ENCODE results near the gene FRMD5.

The FRMD5 gene

GRCh38 chr15:43966646-43967045, 228.4 kb downstream of the FRMD5 start:
- H3K79me2 ChIP-seq (ENCODE audit: insufficient read depth, low read length): no peaks in the 10 kb centered on the region
- H3F3A ChIP-seq (ENCODE audit: insufficient read depth): no peaks in the 10 kb centered on the region
- H3K9ac ChIP-seq (ENCODE audit: low read length): no peak overlapping the region
- H3K4me3 ChIP-seq (ENCODE audit: insufficient read depth, low read length, poor library complexity, severe bottlenecking): no peak overlapping the region
- TF ChIP-seq CTCF (IDR thresholded peaks at IDR 0.05; ENCODE audit: insufficient read depth, low read length, poor library complexity, severe bottlenecking) (no peak), EZH2phosphoT487 (conservative IDR thresholded peaks at IDR 0.05; ENCODE audit: low read length) (no peak)
- H3K9me3 ChIP-seq (ENCODE audit: insufficient read depth, low read length): no peaks in the 10 kb centered on the region
- H4K20me1 ChIP-seq (ENCODE audit: low read depth, low read length): no peaks in the 10 kb centered on the region
- no peak overlapping the region for H3K27ac ChIP-seq (ENCODE audit: low read depth, low read length)
- no peaks in the 10 kb centered on the region for H3K27me3 ChIP-seq (ENCODE audit: low read length)
- no peaks in the 10 kb centered on the region for H3K36me3 ChIP-seq (ENCODE audit: low read length)
- H2AFZ ChIP-seq (ENCODE audit: low read depth, low read length, severe bottlenecking): no peak overlapping the region
- no peak overlapping the region for H3K4me2 ChIP-seq (ENCODE audit: low read depth, low read length, poor library complexity, severe bottlenecking)
- no peaks in the 10 kb centered on the region for H3K9me2 ChIP-seq (replicated peaks; ENCODE audit: insufficient read depth, low read length)

DNA sequence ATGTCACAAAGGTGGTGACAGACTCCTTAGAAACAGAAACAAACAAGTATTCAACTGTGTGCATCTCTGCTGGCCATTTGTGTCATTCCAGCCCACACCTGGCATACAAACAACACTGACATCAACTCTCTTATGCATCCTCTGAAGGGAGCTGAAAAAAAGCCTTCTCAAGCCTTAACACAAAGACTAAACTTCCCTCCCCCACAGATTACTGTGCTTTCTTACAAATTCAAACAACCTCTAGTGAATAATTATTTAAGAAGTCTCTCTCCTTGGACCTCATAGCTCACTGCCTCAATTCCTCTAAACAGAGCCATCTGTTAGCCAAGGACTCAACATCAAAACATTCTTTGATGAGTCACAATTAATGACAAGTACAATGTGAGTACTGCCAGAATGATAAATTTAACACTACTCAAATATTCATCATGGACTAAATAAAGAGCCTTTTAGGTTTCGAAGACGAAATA, 236.2 kb downstream of the FRMD5 start:
- H3K36me3 ChIP-seq (ENCODE audit: low read length): no peaks in the 10 kb centered on the region
- no peaks in the 10 kb centered on the region for H3K9me2 ChIP-seq (replicated peaks; ENCODE audit: insufficient read depth, low read length)
- no peaks in the 10 kb centered on the region for H3K27me3 ChIP-seq (ENCODE audit: low read length)
- H3K4me2 ChIP-seq (ENCODE audit: low read depth, low read length, poor library complexity, severe bottlenecking): no peak overlapping the region
- H2AFZ ChIP-seq (ENCODE audit: low read depth, low read length, severe bottlenecking): no peak overlapping the region
- H3K9ac ChIP-seq (ENCODE audit: low read length): no peak overlapping the region
- H3F3A ChIP-seq (ENCODE audit: insufficient read depth): no peaks in the 10 kb centered on the region
- H3K9me3 ChIP-seq (ENCODE audit: insufficient read depth, low read length): no peaks in the 10 kb centered on the region
- H3K4me3 ChIP-seq (ENCODE audit: insufficient read depth, low read length, poor library complexity, severe bottlenecking): no peak overlapping the region
- H3K79me2 ChIP-seq (ENCODE audit: insufficient read depth, low read length): no peaks in the 10 kb centered on the region
- no peaks in the 10 kb centered on the region for H4K20me1 ChIP-seq (ENCODE audit: low read depth, low read length)
- H3K27ac ChIP-seq (ENCODE audit: low read depth, low read length): no peak overlapping the region
- TF ChIP-seq EZH2phosphoT487 (conservative IDR thresholded peaks at IDR 0.05; ENCODE audit: low read length) (no peak), CTCF (IDR thresholded peaks at IDR 0.05; ENCODE audit: insufficient read depth, low read length, poor library complexity, severe bottlenecking) (no peak)

DNA sequence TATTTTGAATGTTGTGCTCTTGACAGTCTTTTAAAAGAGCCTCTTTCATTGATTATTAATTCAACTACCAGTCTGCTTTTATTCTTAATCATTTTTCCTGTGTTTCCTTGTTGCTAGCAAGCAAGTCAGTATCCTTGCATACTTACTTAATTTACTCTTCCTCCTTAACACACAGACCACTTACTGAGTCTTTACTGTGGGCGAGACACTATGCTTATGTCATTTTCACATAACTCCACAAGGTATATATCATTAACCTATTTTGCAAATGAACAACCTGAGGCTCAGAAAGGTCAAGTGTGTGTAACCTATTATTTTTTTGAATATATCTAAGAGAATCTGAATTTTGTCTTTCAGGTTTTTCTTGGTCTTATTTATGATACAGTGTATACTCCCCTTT, 237.3 kb downstream of the FRMD5 start:
- Histone ChIP-seq H2AFZ (ENCODE audit: low read depth, low read length, severe bottlenecking) (no peak overlapping the region), H3F3A (ENCODE audit: insufficient read depth) (no peaks in the 10 kb centered on the region), H3K4me2 (ENCODE audit: low read depth, low read length, poor library complexity, severe bottlenecking) (no peak overlapping the region), H3K36me3 (ENCODE audit: low read length) (no peaks in the 10 kb centered on the region), H3K9me3 (ENCODE audit: insufficient read depth, low read length) (no peaks in the 10 kb centered on the region), H3K27me3 (ENCODE audit: low read length) (no peaks in the 10 kb centered on the region), H3K27ac (ENCODE audit: low read depth, low read length) (no peak overlapping the region), H4K20me1 (ENCODE audit: low read depth, low read length) (no peaks in the 10 kb centered on the region), H3K79me2 (ENCODE audit: insufficient read depth, low read length) (no peaks in the 10 kb centered on the region), H3K9me2 (replicated peaks; ENCODE audit: insufficient read depth, low read length) (no peaks in the 10 kb centered on the region), H3K9ac (ENCODE audit: low read length) (no peak overlapping the region), H3K4me3 (ENCODE audit: insufficient read depth, low read length, poor library complexity, severe bottlenecking) (no peak overlapping the region)
- no peak for TF ChIP-seq CTCF (IDR thresholded peaks at IDR 0.05; ENCODE audit: insufficient read depth, low read length, poor library complexity, severe bottlenecking)
- no peak for TF ChIP-seq EZH2phosphoT487 (conservative IDR thresholded peaks at IDR 0.05; ENCODE audit: low read length)
